OCI-LY7 (cell line): ENCODE measurements around the gene IRF2.

Experiments used
- EZH2phosphoT487 ChIP-seq: fragments of 200-600 bp; sonication (generic); IDR thresholded peaks from 2 replicates; pipeline ENCODE4 v1.6.1; 2018; ENCODE audit warnings: low read depth, borderline replicate concordance, mild to moderate bottlenecking, mixed run types, antibody characterized with exemption, low read length, moderate library complexity, mixed read lengths
- TF ChIP-seq, protein P1 (sequence below): fragments of 200-600 bp; sonication (generic); conservative IDR thresholded peaks from 2 replicates; pipeline ENCODE4 v1.5.1; 2014; ENCODE audit warnings: mild to moderate bottlenecking, antibody characterized with exemption, low read length, moderate library complexity, mixed read lengths

DNA sequence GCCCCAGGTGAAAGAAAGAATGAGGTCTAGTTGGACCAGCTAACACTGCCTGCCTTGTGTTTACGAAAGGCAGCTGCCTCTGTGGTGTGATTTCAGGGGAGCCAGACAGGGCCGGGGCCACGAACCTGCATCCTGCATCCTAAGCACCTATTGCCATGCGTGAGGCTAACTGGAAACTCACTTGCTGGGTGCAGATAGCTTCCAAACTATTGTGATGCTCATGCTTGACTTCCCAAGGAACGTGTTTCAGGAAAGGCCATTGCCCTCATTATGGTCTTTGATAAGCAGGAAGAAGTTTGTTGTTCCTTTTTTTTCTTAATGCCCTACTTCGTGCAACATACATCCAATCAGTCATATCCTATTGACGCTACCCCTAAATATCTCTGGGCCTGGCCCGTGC is 2.3 kb upstream of the IRF2 start:
- TF ChIP-seq, protein P1, sequence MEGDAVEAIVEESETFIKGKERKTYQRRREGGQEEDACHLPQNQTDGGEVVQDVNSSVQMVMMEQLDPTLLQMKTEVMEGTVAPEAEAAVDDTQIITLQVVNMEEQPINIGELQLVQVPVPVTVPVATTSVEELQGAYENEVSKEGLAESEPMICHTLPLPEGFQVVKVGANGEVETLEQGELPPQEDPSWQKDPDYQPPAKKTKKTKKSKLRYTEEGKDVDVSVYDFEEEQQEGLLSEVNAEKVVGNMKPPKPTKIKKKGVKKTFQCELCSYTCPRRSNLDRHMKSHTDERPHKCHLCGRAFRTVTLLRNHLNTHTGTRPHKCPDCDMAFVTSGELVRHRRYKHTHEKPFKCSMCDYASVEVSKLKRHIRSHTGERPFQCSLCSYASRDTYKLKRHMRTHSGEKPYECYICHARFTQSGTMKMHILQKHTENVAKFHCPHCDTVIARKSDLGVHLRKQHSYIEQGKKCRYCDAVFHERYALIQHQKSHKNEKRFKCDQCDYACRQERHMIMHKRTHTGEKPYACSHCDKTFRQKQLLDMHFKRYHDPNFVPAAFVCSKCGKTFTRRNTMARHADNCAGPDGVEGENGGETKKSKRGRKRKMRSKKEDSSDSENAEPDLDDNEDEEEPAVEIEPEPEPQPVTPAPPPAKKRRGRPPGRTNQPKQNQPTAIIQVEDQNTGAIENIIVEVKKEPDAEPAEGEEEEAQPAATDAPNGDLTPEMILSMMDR: no peak
- TF ChIP-seq EZH2phosphoT487: no peak
